ENCODE data around the gene PROSER1.

Gene PROSER1

DNA sequence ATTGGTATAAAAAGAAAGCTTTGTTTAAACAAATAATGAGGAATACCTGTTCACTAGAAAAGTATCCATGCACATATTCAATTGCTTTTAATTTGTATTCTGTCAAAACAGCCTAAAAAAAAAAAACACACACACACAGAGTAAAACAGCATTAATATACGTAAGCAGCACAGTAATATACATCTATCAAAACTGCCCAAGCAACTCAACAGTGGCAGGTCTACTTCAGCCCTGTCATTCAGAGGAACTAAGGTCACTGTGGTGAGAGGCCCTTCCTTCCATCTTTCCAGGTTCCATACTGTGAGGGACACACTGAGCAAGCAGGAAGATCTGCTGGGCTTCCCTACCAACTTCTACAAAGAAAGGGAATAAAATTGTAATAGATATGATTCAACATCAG lies 3.8 kb downstream of the PROSER1 start:
- no peak overlapping the region for H3K27ac ChIP-seq
- TF ChIP-seq ZFX (IDR thresholded peaks at IDR 0.05; ENCODE audit: borderline replicate concordance) (no peak), CTCF (IDR thresholded peaks at IDR 0.05) (no peak)

- TF ChIP-seq ZFX (IDR thresholded peaks at IDR 0.05; ENCODE audit: borderline replicate concordance) (no peak), CTCF (IDR thresholded peaks at IDR 0.05) (no peak)
- no peak overlapping the region for H3K27ac ChIP-seq
These were observed 5.7 kb downstream of the PROSER1 start for GRCh38 chr13:39032150-39032549.

DNA sequence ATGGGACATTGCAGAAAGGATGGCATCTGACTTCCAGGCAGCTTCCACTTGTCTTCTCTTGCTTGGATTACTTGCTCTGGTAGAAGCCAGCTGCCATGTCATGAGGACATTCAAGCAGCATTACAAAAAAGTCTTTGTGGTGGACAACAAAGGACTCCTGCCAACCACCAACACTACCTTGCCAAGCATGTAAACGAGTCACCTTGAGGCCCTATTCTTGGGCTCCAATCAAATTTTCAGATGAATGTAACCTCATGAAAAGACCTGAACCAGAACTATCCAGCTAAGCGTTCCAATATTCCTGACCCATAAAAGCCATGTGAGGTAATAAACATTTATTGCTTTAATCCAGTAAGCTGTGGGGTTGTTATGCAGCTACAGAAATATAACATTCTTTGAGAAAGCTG lies 12.5 kb downstream of the PROSER1 start:
- TF ChIP-seq ZFX (IDR thresholded peaks at IDR 0.05; ENCODE audit: borderline replicate concordance) (no peak), CTCF (IDR thresholded peaks at IDR 0.05) (no peak)
- no peak overlapping the region for H3K27ac ChIP-seq

GRCh38 chr13:39023761-39024160 lies 14.1 kb downstream of the PROSER1 start:
- no peak for TF ChIP-seq ZFX (IDR thresholded peaks at IDR 0.05; ENCODE audit: borderline replicate concordance)
- TF ChIP-seq CTCF (IDR thresholded peaks at IDR 0.05), result no peak
- no peak overlapping the region for H3K27ac ChIP-seq

DNA sequence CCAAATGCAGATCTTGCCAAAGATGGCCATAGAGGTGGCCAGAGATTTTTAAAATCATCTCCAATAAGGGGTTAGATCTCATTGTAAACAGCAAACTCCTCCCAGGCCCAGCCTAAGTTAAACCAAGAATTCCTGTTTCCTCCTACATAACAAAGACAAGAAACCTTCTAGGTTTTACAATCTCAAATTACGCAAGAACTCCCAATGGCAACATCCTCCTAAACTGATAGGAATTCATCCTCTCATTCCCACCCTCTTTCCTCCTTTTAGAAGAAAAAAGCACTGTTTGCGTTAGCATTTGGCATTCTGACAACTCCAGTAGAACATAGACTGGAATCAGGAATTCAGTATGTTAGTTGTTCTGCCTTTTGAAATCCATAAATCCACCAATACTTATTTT lies 14.6 kb downstream of the PROSER1 start:
- TF ChIP-seq CTCF (IDR thresholded peaks at IDR 0.05), result no peak
- TF ChIP-seq ZFX (IDR thresholded peaks at IDR 0.05; ENCODE audit: borderline replicate concordance), result no peak
- no peak overlapping the region for H3K27ac ChIP-seq

- no peak for TF ChIP-seq CTCF (IDR thresholded peaks at IDR 0.05)
- TF ChIP-seq ZFX (IDR thresholded peaks at IDR 0.05; ENCODE audit: borderline replicate concordance), result no peak
- no peak overlapping the region for H3K27ac ChIP-seq
These were observed 16.9 kb downstream of the PROSER1 start for GRCh38 chr13:39020853-39021462.

GRCh38 chr13:39016787-39017186 lies 21.1 kb downstream of the PROSER1 start:
- no peak overlapping the region for H3K27ac ChIP-seq
- TF ChIP-seq ZFX (IDR thresholded peaks at IDR 0.05; ENCODE audit: borderline replicate concordance) (no peak), CTCF (IDR thresholded peaks at IDR 0.05) (peak; percentile 75)
